SK-N-SH treated with all-trans-retinoic acid at 6 μM for 48 hours (cell line): ENCODE results near the gene CST1.

Experiments used
- ARNTL ChIP-seq: fragments of 450-650 bp; formaldehyde crosslinking; IDR thresholded peaks from 2 replicates; pipeline ENCODE4 v1.5.0; 2020; ENCODE audit warnings: low read depth, mild to moderate bottlenecking, moderate library complexity, borderline replicate concordance
- CSDC2 ChIP-seq: fragments of 250-450 bp; sonication (Bioruptor Pico); IDR thresholded peaks from 2 replicates; pipeline ENCODE4 v1.5.0; 2020; ENCODE audit warnings: mild to moderate bottlenecking, moderate library complexity
- ESRRG ChIP-seq: fragments of 250-450 bp; sonication (Bioruptor Pico); IDR thresholded peaks from 2 replicates; pipeline ENCODE4 v1.6.1; 2021; ENCODE audit warnings: mild to moderate bottlenecking
- ISL1 ChIP-seq: fragments of 250-450 bp; sonication (Bioruptor Pico); IDR thresholded peaks from 2 replicates; pipeline ENCODE4 v2.1.2; 2022; ENCODE audit warnings: mild to moderate bottlenecking, moderate library complexity
- PPARA ChIP-seq: fragments of 250-450 bp; sonication (Bioruptor Pico); IDR thresholded peaks from 2 replicates; pipeline ENCODE4 v1.5.0; 2020; ENCODE audit warnings: mild to moderate bottlenecking, borderline replicate concordance
- SNAI2 ChIP-seq: fragments of 250-450 bp; sonication (Bioruptor Pico); IDR thresholded peaks from 2 replicates; pipeline ENCODE4 v1.5.0; 2020; ENCODE audit warnings: mild to moderate bottlenecking, moderate library complexity
- ZFP3 ChIP-seq: fragments of 250-450 bp; sonication (Bioruptor Pico); IDR thresholded peaks from 2 replicates; pipeline ENCODE4 v1.5.0; 2020; ENCODE audit warnings: mild to moderate bottlenecking, moderate library complexity
- TF ChIP-seq, protein P1 (sequence below): fragments of 250-450 bp; sonication (Bioruptor Pico); IDR thresholded peaks from 2 replicates; pipeline ENCODE4 v1.8.0; 2020; ENCODE audit warnings: mild to moderate bottlenecking, moderate library complexity, borderline replicate concordance
- TF ChIP-seq, protein P2 (sequence below): fragments of 250-450 bp; sonication (Bioruptor Pico); IDR thresholded peaks from 2 replicates; pipeline ENCODE4 v1.5.1; 2020; ENCODE audit warnings: low read depth, mild to moderate bottlenecking, moderate library complexity

- TF ChIP-seq, protein P1, sequence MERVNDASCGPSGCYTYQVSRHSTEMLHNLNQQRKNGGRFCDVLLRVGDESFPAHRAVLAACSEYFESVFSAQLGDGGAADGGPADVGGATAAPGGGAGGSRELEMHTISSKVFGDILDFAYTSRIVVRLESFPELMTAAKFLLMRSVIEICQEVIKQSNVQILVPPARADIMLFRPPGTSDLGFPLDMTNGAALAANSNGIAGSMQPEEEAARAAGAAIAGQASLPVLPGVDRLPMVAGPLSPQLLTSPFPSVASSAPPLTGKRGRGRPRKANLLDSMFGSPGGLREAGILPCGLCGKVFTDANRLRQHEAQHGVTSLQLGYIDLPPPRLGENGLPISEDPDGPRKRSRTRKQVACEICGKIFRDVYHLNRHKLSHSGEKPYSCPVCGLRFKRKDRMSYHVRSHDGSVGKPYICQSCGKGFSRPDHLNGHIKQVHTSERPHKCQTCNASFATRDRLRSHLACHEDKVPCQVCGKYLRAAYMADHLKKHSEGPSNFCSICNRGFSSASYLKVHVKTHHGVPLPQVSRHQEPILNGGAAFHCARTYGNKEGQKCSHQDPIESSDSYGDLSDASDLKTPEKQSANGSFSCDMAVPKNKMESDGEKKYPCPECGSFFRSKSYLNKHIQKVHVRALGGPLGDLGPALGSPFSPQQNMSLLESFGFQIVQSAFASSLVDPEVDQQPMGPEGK, result no peak
- TF ChIP-seq, protein P2, sequence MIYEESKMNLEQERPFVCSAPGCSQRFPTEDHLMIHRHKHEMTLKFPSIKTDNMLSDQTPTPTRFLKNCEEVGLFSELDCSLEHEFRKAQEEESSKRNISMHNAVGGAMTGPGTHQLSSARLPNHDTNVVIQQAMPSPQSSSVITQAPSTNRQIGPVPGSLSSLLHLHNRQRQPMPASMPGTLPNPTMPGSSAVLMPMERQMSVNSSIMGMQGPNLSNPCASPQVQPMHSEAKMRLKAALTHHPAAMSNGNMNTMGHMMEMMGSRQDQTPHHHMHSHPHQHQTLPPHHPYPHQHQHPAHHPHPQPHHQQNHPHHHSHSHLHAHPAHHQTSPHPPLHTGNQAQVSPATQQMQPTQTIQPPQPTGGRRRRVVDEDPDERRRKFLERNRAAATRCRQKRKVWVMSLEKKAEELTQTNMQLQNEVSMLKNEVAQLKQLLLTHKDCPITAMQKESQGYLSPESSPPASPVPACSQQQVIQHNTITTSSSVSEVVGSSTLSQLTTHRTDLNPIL, result no peak
- TF ChIP-seq ISL1 (no peak), ZFP3 (CRISPR knock-in tag) (no peak), PPARA (CRISPR knock-in tag) (no peak), ARNTL (CRISPR knock-in tag) (no peak), ESRRG (CRISPR knock-in tag) (no peak), SNAI2 (CRISPR knock-in tag) (no peak), CSDC2 (CRISPR knock-in tag) (no peak)
Measured at GRCh38 chr20:23782366-23782983, 31.7 kb upstream of the CST1 start.
